NT2/D1 (cell line): ENCODE measurements around the gene ZBTB24.

Experiments
- DNase-seq: peaks from one replicate; pipeline ENCODE4 v3.0.0-alpha.2; 2011; ENCODE audit warnings: low read depth, low spot score
- H3K27me3 ChIP-seq: 2 replicates; pipeline ENCODE4 v1.6.0; 2011; ENCODE audit warnings: mild to moderate bottlenecking; ENCODE audit not compliant: insufficient read length, insufficient read depth
- H3K36me3 ChIP-seq: 2 replicates; pipeline ENCODE4 v1.6.1; 2011; ENCODE audit warnings: mild to moderate bottlenecking, low read length, mixed read lengths; ENCODE audit not compliant: insufficient read depth, insufficient read length
- H3K4me1 ChIP-seq: 2 replicates; pipeline ENCODE4 v1.5.1; 2011; ENCODE audit not compliant: insufficient read depth, insufficient read length
- H3K4me3 ChIP-seq: 2 replicates; pipeline ENCODE4 v1.5.1; 2011; ENCODE audit warnings: low read depth; ENCODE audit not compliant: insufficient read length
- H3K9ac ChIP-seq: 2 replicates; pipeline ENCODE4 v1.6.0; 2011; ENCODE audit warnings: low read depth; ENCODE audit not compliant: insufficient read length
- H3K9me3 ChIP-seq: 2 replicates; pipeline ENCODE4 v1.5.1; 2011; ENCODE audit warnings: mild to moderate bottlenecking, low read length; ENCODE audit not compliant: insufficient read depth
- SUZ12 ChIP-seq: IDR thresholded peaks from 2 replicates; pipeline ENCODE4 v1.6.1; 2011; ENCODE audit not compliant: insufficient read length, insufficient read depth; ENCODE audit errors: extremely low read depth
- YY1 ChIP-seq: IDR thresholded peaks from 2 replicates; pipeline ENCODE4 v1.6.1; 2011; ENCODE audit not compliant: insufficient read length, insufficient read depth
- ZNF274 ChIP-seq: IDR thresholded peaks from 2 replicates; pipeline ENCODE4 v1.6.1; 2011; ENCODE audit warnings: mild to moderate bottlenecking, low read depth, low read length

The ZBTB24 gene

DNA sequence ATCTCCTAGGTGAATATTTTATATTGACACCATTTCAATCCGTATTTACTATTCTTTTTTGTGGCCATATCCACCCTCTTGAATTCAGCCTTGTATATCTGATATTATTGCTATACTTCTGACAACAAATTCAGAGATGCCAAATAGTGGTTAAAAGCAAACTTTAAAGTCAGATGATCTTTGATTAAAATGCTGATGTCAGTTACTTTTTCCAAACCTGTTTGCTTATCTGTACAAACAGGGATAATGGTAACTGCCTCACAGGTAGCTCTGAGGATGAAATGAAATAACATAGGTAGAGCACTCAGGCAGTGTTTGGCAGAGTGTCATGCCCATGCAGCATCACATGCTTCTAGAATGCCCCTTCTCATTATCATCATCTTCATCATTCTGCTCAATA, 61.8 kb downstream of the ZBTB24 start:
- H3K4me3 ChIP-seq: no peak overlapping the region
- TF ChIP-seq ZNF274: no peak
- H3K9me3 ChIP-seq: no peaks in the 10 kb centered on the region
- H3K27me3 ChIP-seq: no peaks in the 10 kb centered on the region
- no peaks in the 10 kb centered on the region for H3K36me3 ChIP-seq
- no peak overlapping the region for H3K9ac ChIP-seq
- no peak for DNase-seq
- H3K4me1 ChIP-seq: no peaks in the 10 kb centered on the region

DNA sequence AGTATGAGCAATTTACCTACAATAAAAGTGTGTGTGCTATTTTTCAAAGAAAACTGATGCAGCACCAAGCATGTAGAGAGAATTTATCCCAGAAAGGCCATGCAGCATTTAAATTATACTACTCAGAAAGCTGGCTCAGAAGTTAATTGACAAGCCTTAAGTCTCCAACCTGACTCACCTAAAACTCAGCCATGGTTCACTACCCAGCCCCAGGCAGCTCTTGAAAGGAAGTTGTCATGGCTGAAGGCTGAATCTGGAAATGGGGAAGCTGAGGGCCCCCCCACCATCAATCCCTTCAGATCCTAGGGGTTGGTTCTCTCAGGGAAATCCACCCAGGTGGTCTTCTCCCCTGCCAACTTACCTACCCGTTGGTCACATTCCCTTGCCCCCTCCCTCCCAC, 62.3 kb downstream of the ZBTB24 start:
- Histone ChIP-seq H3K36me3 (no peaks in the 10 kb centered on the region), H3K4me3 (no peak overlapping the region), H3K9ac (no peak overlapping the region), H3K27me3 (no peaks in the 10 kb centered on the region), H3K9me3 (no peaks in the 10 kb centered on the region), H3K4me1 (no peaks in the 10 kb centered on the region)
- TF ChIP-seq YY1 (no peak), ZNF274 (no peak), SUZ12 (no peak)
- no peak for DNase-seq

DNA sequence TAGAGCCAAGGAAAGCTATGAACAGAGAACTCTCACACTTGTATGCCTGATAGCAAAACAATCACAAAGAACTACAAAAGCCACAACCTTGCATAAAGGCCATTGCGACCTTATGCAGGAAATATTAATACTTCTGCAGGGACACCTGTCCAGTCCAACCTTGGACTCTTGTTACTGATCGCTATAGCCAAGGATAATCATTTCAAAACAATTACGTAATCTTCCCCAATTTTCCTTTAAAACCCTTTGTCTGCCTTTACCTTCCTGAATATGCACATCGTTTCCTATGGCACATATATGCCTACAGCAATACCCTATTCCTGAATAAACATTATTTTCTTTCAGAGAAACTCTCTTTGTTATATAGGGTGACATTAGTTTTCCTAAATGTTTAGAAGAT, 65.4 kb downstream of the ZBTB24 start:
- no peak overlapping the region for H3K9ac ChIP-seq
- H3K36me3 ChIP-seq: no peaks in the 10 kb centered on the region
- TF ChIP-seq ZNF274: no peak
- no peak for TF ChIP-seq YY1
- no peak for TF ChIP-seq SUZ12
- DNase-seq: no peak
- H3K9me3 ChIP-seq: no peaks in the 10 kb centered on the region
- no peak overlapping the region for H3K4me3 ChIP-seq
- no peaks in the 10 kb centered on the region for H3K4me1 ChIP-seq
- no peaks in the 10 kb centered on the region for H3K27me3 ChIP-seq
